ENCODE results near the gene MTA1. TPM values are rescaled to one million over a fixed set of nuclear protein-coding genes. Genes with fewer than 3 reads are reported as not detected.

Gene MTA1
- total and polyA plus RNA-seq, 11 donors = 71.8 to 191 (median 109) TPM

DNA sequence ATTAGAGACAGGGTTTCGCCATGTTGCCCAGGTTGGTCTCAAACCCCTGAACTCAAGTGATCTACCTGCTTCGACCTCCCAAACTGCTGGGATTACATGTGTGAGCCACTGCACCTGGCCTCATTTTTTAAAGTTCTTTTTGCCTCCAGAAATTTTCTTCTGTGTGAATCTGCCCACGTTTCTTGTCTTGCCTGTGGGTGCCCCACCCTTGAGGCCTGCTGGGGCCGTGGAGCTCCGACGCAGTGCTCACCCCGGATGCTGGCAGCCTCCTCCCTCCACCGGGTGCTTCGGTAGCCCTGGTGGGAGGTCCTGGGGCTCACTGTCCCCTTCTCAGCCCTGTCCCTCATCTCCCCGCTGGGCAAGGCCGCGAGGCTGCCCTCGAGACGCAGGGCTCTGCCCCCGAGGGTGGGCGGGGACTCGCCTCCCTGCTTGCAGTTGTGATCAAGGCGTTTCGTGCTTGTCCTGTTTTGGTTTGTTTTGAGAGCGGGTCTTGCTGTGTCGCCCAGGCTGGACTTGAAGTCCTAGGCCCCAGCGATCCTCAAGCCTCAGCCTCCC lies 35.5 kb downstream of the MTA1 start:
- ATAC-seq (no peak), DNase-seq (peak in 2 of 5 donors; percentile 16 to 47)
- Histone ChIP-seq H3K27me3 (no peaks in the 10 kb centered on the region), H3K4me3 (no peak overlapping the region), H3K4me1 (peaks cover 0 to 5% (median 0%) of the 10 kb centered on the region in 12 donors), H3K36me3 (peaks cover 0 to 79% (median 69%) of the 10 kb centered on the region in 9 donors), H3K27ac (no peak overlapping the region), H3K9me3 (no peaks in the 10 kb centered on the region)
- TF ChIP-seq, protein P1, sequence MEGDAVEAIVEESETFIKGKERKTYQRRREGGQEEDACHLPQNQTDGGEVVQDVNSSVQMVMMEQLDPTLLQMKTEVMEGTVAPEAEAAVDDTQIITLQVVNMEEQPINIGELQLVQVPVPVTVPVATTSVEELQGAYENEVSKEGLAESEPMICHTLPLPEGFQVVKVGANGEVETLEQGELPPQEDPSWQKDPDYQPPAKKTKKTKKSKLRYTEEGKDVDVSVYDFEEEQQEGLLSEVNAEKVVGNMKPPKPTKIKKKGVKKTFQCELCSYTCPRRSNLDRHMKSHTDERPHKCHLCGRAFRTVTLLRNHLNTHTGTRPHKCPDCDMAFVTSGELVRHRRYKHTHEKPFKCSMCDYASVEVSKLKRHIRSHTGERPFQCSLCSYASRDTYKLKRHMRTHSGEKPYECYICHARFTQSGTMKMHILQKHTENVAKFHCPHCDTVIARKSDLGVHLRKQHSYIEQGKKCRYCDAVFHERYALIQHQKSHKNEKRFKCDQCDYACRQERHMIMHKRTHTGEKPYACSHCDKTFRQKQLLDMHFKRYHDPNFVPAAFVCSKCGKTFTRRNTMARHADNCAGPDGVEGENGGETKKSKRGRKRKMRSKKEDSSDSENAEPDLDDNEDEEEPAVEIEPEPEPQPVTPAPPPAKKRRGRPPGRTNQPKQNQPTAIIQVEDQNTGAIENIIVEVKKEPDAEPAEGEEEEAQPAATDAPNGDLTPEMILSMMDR (IDR thresholded peaks at IDR 0.05) = no peak
- TF ChIP-seq POLR2A (IDR thresholded peaks at IDR 0.05) = no peak
- WGBS, 4 donors = 89 to 93% (median 91%) methylated on average over 14 to 22 of the region's 22 CpGs
- intact Hi-C loops (cut with DNase I) = no loop called here

GRCh38 chr14:105455766-105456660 lies 36.4 kb downstream of the MTA1 start:
- DNase-seq (peak in 3 of 5 donors; percentile 20 to 54 (median 24)), ATAC-seq (peak in 2 of 4 donors; percentile 2 to 10)
- Histone ChIP-seq H3K4me3 (no peak overlapping the region), H3K27me3 (no peaks in the 10 kb centered on the region), H3K4me1 (peaks cover 0 to 5% (median 0%) of the 10 kb centered on the region in 12 donors), H3K9me3 (no peaks in the 10 kb centered on the region), H3K27ac (no peak overlapping the region), H3K36me3 (peaks cover 0 to 79% (median 67%) of the 10 kb centered on the region in 9 donors)
- intact Hi-C loops (cut with DNase I) = no loop called here
- TF ChIP-seq, protein P1 (IDR thresholded peaks at IDR 0.05) = no peak
- WGBS, 4 donors = 87 to 92% (median 90%) methylated on average over 13 to 22 of the region's 22 CpGs

- ATAC-seq (peak in 2 of 4 donors; percentile 3 to 6), DNase-seq (peak in 2 of 5 donors; percentile 21 to 47)
- Histone ChIP-seq H3K27ac (no peak overlapping the region), H3K36me3 (peaks cover 0 to 81% (median 70%) of the 10 kb centered on the region in 9 donors), H3K27me3 (no peaks in the 10 kb centered on the region), H3K4me1 (peaks cover 0 to 3% (median 0%) of the 10 kb centered on the region in 12 donors), H3K4me3 (no peak overlapping the region), H3K9me3 (no peaks in the 10 kb centered on the region)
- 71 to 82% (median 81%) methylated on average over 13 to 22 of the region's 22 CpGs for WGBS, 4 donors
- intact Hi-C loops (cut with DNase I) = no loop called here
- TF ChIP-seq POLR2A (IDR thresholded peaks at IDR 0.05) = no peak
- TF ChIP-seq, protein P1 (IDR thresholded peaks at IDR 0.05) = no peak
These were observed 37.4 kb downstream of the MTA1 start for GRCh38 chr14:105456736-105457617.

All from heart left ventricle (tissue), 16 donors.